Prostate gland (tissue), 2 donors: ENCODE measurements around the gene DACT2. TPM values are rescaled to one million over a fixed set of nuclear protein-coding genes. Genes with fewer than 3 reads are reported as not detected.
"Not testable (repeated sequence)": the region's sequence is repeated elsewhere in the genome, so short reads cannot be mapped to it uniquely, and the experiment has no call there.

Source experiments
- DNase-seq: peaks from one replicate; pipeline ENCODE4 v3.0.0-alpha.2; 2019; ENCODE audit warnings: low spot score
- H3K27ac ChIP-seq, 2 donors: fragments of 200-600 bp; sonication (generic); 2 replicates each; pipeline ENCODE4 v1.5.1; 2017 to 2019
- H3K27me3 ChIP-seq: fragments of 200-600 bp; sonication (generic); replicated peaks from 2 replicates; pipeline ENCODE4 v1.5.1; 2019; ENCODE audit not compliant: insufficient read depth
- H3K36me3 ChIP-seq, 2 donors: fragments of 200-600 bp; sonication (generic); 1 replicate in 1 of 2; 2 replicates in 1 of 2; pipeline versions ENCODE4 v1.5.1 to v1.8.1; 2017 to 2019
- H3K4me1 ChIP-seq: fragments of 200-600 bp; sonication (generic); replicated peaks from 2 replicates; pipeline ENCODE4 v1.5.1; 2019
- H3K4me3 ChIP-seq, 2 donors: fragments of 200-600 bp; sonication (generic); 2 replicates each; pipeline ENCODE4 v1.5.1; 2017 to 2019
- H3K9me3 ChIP-seq: fragments of 200-600 bp; sonication (generic); 2 replicates; pipeline ENCODE4 v1.5.1; 2017
- POLR2A ChIP-seq: fragments of 450-650 bp; IDR thresholded peaks from one replicate; pipeline ENCODE4 v1.6.1; 2016; ENCODE audit warnings: antibody characterized with exemption, mild to moderate bottlenecking
- POLR2AphosphoS5 ChIP-seq: sonication (generic); formaldehyde crosslinking; IDR thresholded peaks from one replicate; pipeline ENCODE4 v1.6.1; 2017; ENCODE audit warnings: antibody characterized with exemption
- WGBS: methylation state at CpG from one replicate; pipeline ENCODE4 v1.1.5; 2018; 5-methylcytosine and 5-hydroxymethylcytosine counted together
- intact Hi-C: fragments of 100-400 bp; cut with DNase I; formaldehyde crosslinking; loops from one replicate; pipeline ENCODE4 v1.14.2; 2022
- total RNA-seq, 2 donors: library from RNA; depleted of rRNA; stranded (reverse); fragments of >200 nt; gene quantifications; one replicate each; pipeline ENCODE4 v1.1.0, GENCODE V29; 2016
- TF ChIP-seq, protein P1 (sequence below), 4 experiments: fragments of 200-600 bp in 2 of 4; fragments of 450-650 bp in 2 of 4; sonication (generic) in 2 of 4; IDR thresholded peaks; 1 replicate in 3 of 4; 2 replicates in 1 of 4; pipeline ENCODE4 v1.5.1; 2016 to 2019; ENCODE audit warnings: antibody characterized with exemption in 4 of 4, mild to moderate bottlenecking in 2 of 4, moderate library complexity in 2 of 4

Gene DACT2
- total RNA-seq, 2 donors from 2014 or later: 22.1 to 28.1 TPM

DNA sequence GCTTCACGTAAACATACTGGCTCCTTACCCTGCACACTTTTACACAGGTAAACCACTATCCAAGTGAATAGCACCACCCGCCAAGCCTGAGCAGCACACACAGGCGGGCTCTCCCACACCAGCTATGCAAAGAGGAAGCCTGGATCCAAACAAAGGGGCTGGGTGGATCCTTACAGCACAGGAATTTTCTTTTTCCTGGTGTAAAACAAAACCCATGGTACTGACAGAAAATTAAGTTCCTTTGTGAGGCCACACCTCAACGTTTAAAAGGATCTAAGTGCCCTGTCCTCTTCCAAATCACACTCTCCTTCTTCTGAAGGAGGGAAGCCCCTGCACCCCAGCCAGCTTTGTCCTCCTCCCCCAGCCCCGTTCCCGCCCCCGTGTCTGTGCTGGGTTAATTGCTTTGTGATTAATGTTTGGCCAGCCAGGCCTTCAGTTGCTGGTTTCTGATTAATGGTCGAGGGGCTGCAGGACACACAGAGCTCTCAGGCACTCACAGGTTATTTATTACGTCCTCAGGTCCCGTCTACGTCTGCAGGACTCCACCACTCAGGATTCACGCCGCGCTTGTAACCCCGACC lies 6.1 kb downstream of the DACT2 start:
- WGBS: 44% methylated on average over 15 of the region's 15 CpGs
- Histone ChIP-seq H3K4me3 (no peak overlapping the region), H3K27ac (peak overlapping the region; percentile 18 to 43), H3K4me1 (peaks cover 8% of the 10 kb centered on the region), H3K27me3 (no peaks in the 10 kb centered on the region), H3K9me3 (no peaks in the 10 kb centered on the region), H3K36me3 (no peaks in the 10 kb centered on the region)
- peak; percentile 36 for DNase-seq
- intact Hi-C loops: loop anchor here (5.0 kb wide), 1 partner anchor 151 kb away; no protein-coding TSS in a partner anchor
- no peak for TF ChIP-seq POLR2A
- TF ChIP-seq, protein P1, sequence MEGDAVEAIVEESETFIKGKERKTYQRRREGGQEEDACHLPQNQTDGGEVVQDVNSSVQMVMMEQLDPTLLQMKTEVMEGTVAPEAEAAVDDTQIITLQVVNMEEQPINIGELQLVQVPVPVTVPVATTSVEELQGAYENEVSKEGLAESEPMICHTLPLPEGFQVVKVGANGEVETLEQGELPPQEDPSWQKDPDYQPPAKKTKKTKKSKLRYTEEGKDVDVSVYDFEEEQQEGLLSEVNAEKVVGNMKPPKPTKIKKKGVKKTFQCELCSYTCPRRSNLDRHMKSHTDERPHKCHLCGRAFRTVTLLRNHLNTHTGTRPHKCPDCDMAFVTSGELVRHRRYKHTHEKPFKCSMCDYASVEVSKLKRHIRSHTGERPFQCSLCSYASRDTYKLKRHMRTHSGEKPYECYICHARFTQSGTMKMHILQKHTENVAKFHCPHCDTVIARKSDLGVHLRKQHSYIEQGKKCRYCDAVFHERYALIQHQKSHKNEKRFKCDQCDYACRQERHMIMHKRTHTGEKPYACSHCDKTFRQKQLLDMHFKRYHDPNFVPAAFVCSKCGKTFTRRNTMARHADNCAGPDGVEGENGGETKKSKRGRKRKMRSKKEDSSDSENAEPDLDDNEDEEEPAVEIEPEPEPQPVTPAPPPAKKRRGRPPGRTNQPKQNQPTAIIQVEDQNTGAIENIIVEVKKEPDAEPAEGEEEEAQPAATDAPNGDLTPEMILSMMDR (IDR thresholded peaks at IDR 0.05): no peak
- TF ChIP-seq POLR2AphosphoS5: no peak

DNA sequence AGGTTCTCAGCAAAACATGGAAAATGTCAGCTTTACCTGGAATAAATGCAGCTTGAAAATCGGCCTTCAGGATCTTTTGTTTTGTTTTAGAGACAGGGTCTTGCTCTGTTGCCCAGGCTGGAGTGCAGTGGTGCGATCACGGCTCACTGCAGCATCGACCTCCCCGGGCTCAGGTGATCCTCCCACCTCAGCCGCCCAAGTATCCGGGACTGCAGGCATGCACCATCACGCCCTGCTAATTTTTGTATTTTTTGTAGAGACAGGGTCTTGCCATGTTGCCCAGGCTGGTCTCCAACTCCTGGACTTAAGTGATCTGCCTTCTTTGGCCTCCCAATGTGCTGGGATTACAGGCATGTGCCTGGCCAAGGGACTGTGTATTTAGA lies 7.5 kb downstream of the DACT2 start:
- H3K9me3 ChIP-seq, H3K27me3 ChIP-seq, H3K4me1 ChIP-seq, DNase-seq, H3K36me3 ChIP-seq, H3K27ac ChIP-seq, H3K4me3 ChIP-seq: not testable (repeated sequence)
- WGBS: 71% methylated on average over 8 of the region's 8 CpGs
- intact Hi-C loops: loop anchor here (5.0 kb wide), 1 partner anchor 150 kb away; no protein-coding TSS in a partner anchor

DNA sequence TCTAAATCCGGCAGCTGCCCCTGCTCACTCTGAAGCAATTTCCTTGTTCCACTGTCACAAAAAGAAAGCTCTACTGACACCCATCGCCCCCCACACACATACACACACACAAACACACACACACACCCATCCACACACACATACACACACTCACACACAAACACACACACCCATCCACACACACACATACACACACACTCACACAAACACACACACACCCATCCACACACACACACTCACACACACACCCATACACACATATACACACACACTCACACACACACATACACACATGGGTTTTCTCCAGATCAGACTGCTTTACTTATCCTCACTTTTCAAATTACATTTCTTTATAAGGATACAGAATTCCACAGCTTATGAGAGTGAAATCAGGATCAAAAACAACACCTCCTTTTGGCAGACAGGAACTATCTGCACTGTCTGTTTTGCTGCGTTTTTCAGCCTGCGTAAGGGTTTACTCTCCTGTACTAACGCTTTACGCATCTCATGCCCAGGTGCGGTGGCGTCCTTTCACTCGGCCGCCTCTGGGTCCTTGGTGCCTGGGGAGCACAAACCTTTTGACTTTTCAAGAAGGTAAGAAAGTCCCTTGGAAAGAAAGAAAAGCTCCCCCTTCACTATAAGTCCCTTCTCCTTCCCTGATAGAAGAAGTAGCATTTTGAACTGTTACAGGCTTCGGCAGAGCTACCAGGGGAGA lies 8.0 kb downstream of the DACT2 start:
- TF ChIP-seq POLR2A (no peak), POLR2AphosphoS5 (no peak)
- TF ChIP-seq, protein P1 (IDR thresholded peaks at IDR 0.05): no peak
- DNase-seq: no peak
- Histone ChIP-seq H3K27ac (no peak overlapping the region), H3K36me3 (no peaks in the 10 kb centered on the region), H3K4me3 (no peak overlapping the region), H3K27me3 (no peaks in the 10 kb centered on the region), H3K9me3 (no peaks in the 10 kb centered on the region), H3K4me1 (peaks cover 8% of the 10 kb centered on the region)
- intact Hi-C loops: loop anchor here (5.0 kb wide), 1 partner anchor 149 kb away; no protein-coding TSS in a partner anchor
- 92% methylated on average over 11 of the region's 11 CpGs for WGBS

DNA sequence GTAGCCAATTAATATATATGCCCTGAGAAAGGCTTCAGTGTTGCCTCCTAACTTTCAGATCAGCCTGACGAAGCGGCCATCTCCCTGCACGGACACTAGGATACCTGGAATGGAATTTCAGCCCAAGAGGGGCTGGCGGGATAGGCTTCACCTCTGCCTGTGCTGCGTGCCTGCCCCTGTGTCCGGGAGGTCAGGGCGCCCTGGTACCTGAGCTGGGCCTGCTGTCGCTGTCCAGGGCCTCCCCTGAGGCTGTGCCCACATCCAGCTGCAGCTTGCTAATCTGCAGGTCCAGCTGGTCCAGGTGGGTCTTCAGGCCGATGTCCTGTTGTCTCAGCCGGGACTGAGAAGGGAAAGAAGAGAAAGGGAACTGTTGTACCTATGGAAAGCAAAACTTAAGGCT lies 8.6 kb downstream of the DACT2 start:
- intact Hi-C loops: loop anchor here (5.0 kb wide), 1 partner anchor 149 kb away; no protein-coding TSS in a partner anchor
- DNase-seq: no peak
- TF ChIP-seq POLR2A (no peak), POLR2AphosphoS5 (no peak)
- TF ChIP-seq, protein P1 (IDR thresholded peaks at IDR 0.05): no peak
- no peaks in the 10 kb centered on the region for H3K9me3 ChIP-seq
- H3K27ac ChIP-seq: no peak overlapping the region
- WGBS: 97% methylated on average over 10 of the region's 10 CpGs
- H3K36me3 ChIP-seq: no peaks in the 10 kb centered on the region
- H3K4me3 ChIP-seq: no peak overlapping the region
- H3K4me1 ChIP-seq: peaks cover 8% of the 10 kb centered on the region
- no peaks in the 10 kb centered on the region for H3K27me3 ChIP-seq

DNA sequence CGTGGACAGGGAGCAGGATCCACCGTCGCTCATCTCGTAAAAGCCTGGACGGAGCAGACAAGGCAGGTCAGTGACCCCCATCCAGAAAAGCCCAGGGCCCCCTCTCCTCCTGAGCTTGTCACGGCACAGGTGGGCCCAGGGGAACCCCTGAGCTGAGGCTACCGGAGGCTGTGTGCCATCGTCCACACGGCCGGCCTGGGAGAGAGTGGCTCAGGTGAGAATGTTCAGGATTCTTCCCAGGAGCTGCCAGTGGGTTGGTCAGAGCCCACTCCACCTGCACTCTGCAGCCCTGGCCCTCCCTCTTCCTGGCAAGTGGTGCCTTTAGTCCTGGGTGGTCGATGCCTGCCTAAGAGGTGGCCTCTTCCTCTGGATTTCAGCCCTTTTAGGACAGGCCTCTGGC lies 9.2 kb downstream of the DACT2 start:
- no peak overlapping the region for H3K4me3 ChIP-seq
- TF ChIP-seq, protein P1 (IDR thresholded peaks at IDR 0.05): no peak
- TF ChIP-seq POLR2AphosphoS5: no peak
- no peak for TF ChIP-seq POLR2A
- intact Hi-C loops: loop anchor here (5.0 kb wide), 1 partner anchor 148 kb away; no protein-coding TSS in a partner anchor
- DNase-seq: no peak
- H3K27ac ChIP-seq: no peak overlapping the region
- no peaks in the 10 kb centered on the region for H3K36me3 ChIP-seq
- peaks cover 8% of the 10 kb centered on the region for H3K4me1 ChIP-seq
- 88% methylated on average over 11 of the region's 11 CpGs for WGBS
- H3K27me3 ChIP-seq: no peaks in the 10 kb centered on the region
- H3K9me3 ChIP-seq: no peaks in the 10 kb centered on the region
